KMS-11 (cell line): ENCODE data around the gene AGAP3.

ENCODE experiments used
- H2AFZ ChIP-seq: fragments of 200-600 bp; sonication (generic); 2 replicates; pipeline ENCODE4 v1.6.1; 2016; ENCODE audit warnings: antibody characterized with exemption, mixed run types, low read depth
- H3K27ac ChIP-seq: fragments of 200-600 bp; sonication (generic); 2 replicates; pipeline ENCODE4 v1.6.1; 2016; ENCODE audit warnings: mild to moderate bottlenecking, mixed run types
- H3K27me3 ChIP-seq: fragments of 200-600 bp; sonication (generic); 2 replicates; pipeline ENCODE4 v1.6.1; 2017; ENCODE audit warnings: mild to moderate bottlenecking, low read depth, mixed run types, moderate library complexity; ENCODE audit not compliant: insufficient read depth
- H3K36me3 ChIP-seq: fragments of 200-600 bp; sonication (generic); 2 replicates; pipeline ENCODE4 v1.6.1; 2017; ENCODE audit warnings: mild to moderate bottlenecking, mixed run types; ENCODE audit not compliant: insufficient read depth
- H3K4me1 ChIP-seq: fragments of 200-600 bp; sonication (generic); 2 replicates; pipeline ENCODE4 v1.6.1; 2016; ENCODE audit warnings: mild to moderate bottlenecking, low read depth, mixed run types; ENCODE audit not compliant: poor library complexity, severe bottlenecking
- H3K4me2 ChIP-seq: fragments of 200-600 bp; sonication (generic); 2 replicates; pipeline ENCODE4 v1.7.0; 2016; ENCODE audit warnings: mild to moderate bottlenecking, mixed run types
- H3K4me3 ChIP-seq: fragments of 200-600 bp; sonication (generic); IDR thresholded peaks from 2 replicates; pipeline ENCODE4 v1.6.1; 2017; ENCODE audit warnings: low read depth, low read length, mixed read lengths; ENCODE audit not compliant: insufficient read depth
- H3K79me2 ChIP-seq: fragments of 200-600 bp; sonication (generic); 2 replicates; pipeline ENCODE4 v1.6.1; 2016; ENCODE audit warnings: low read depth, mixed run types; ENCODE audit not compliant: insufficient read depth
- H3K9ac ChIP-seq: fragments of 200-600 bp; sonication (generic); 2 replicates; pipeline ENCODE4 v1.6.1; 2016; ENCODE audit warnings: mild to moderate bottlenecking, mixed run types
- H4K20me1 ChIP-seq: fragments of 200-600 bp; sonication (generic); 2 replicates; pipeline ENCODE4 v1.6.1; 2016; ENCODE audit warnings: mild to moderate bottlenecking, mixed run types; ENCODE audit not compliant: insufficient read depth
- CTCF ChIP-seq: fragments of 200-600 bp; sonication (generic); conservative IDR thresholded peaks from 2 replicates; pipeline ENCODE4 v1.6.1; 2017; ENCODE audit warnings: low read depth, mild to moderate bottlenecking, antibody characterized with exemption, low read length, moderate library complexity, mixed read lengths

The AGAP3 gene

GRCh38 chr7:151085691-151086620, at the start of gene AGAP3:
TSS of gene AGAP3 (plus strand) at chr7:151086475. CDS start at chr7:151086742, 267 bp downstream.
- H3K36me3 ChIP-seq, result no peaks in the 10 kb centered on the region
- peak within 1 kb of the TSS; percentile 89 for H3K9ac ChIP-seq
- peak within 1 kb of the TSS; percentile 99 for H3K4me2 ChIP-seq
- peaks cover 46% of the 10 kb centered on the region for H3K4me1 ChIP-seq
- H3K27me3 ChIP-seq, result no peaks in the 10 kb centered on the region
- peak within 1 kb of the TSS; percentile 39 for H3K4me3 ChIP-seq
- H2AFZ ChIP-seq, result peak within 1 kb of the TSS; percentile 81
- TF ChIP-seq CTCF, result no peak
- peaks cover 52% of the 10 kb centered on the region for H3K79me2 ChIP-seq
- H4K20me1 ChIP-seq, result no peaks in the 10 kb centered on the region; the same call in 1 of the 2 replicates
- H3K27ac ChIP-seq, result peak within 1 kb of the TSS; percentile 65

GRCh38 chr7:151038951-151039849, 47.1 kb upstream of the AGAP3 start:
- no peak for TF ChIP-seq CTCF
- H3K79me2 ChIP-seq, result no peaks in the 10 kb centered on the region
- H3K4me2 ChIP-seq, result no peak overlapping the region
- H3K4me1 ChIP-seq, result peaks cover 12% of the 10 kb centered on the region
- no peaks in the 10 kb centered on the region for H3K36me3 ChIP-seq
- no peaks in the 10 kb centered on the region for H4K20me1 ChIP-seq
- no peaks in the 10 kb centered on the region for H3K27me3 ChIP-seq
- H3K9ac ChIP-seq, result no peak overlapping the region
- H2AFZ ChIP-seq, result no peak overlapping the region
- no peak overlapping the region for H3K27ac ChIP-seq
- no peak overlapping the region for H3K4me3 ChIP-seq

- Histone ChIP-seq H3K27ac (no peak overlapping the region), H3K4me1 (peaks cover 12% of the 10 kb centered on the region), H3K9ac (no peak overlapping the region), H3K4me3 (no peak overlapping the region), H3K36me3 (no peaks in the 10 kb centered on the region), H4K20me1 (no peaks in the 10 kb centered on the region), H2AFZ (no peak overlapping the region), H3K79me2 (no peaks in the 10 kb centered on the region), H3K4me2 (no peak overlapping the region), H3K27me3 (no peaks in the 10 kb centered on the region)
- TF ChIP-seq CTCF, result no peak
Measured at GRCh38 chr7:151039850-151040548, 46.3 kb upstream of the AGAP3 start.
